Mucosa of descending colon (tissue), 3 donors: ENCODE results near the gene TRAPPC14. TPM values are rescaled to one million over a fixed set of nuclear protein-coding genes. Genes with fewer than 3 reads are reported as not detected.

ENCODE experiments used
- ATAC-seq: fragments of 200-7000 bp; cut with Tn5 transposase; one replicate; pipeline ENCODE4 v1.9.1; 2020; ENCODE audit warnings: mild to moderate bottlenecking, moderate library complexity
- DNase-seq, 3 donors: peaks; one replicate each; pipeline ENCODE4 v3.0.0-alpha.2; 2020
- H3K36me3 ChIP-seq: fragments of 200-600 bp; one replicate; pipeline ENCODE4 v1.8.0; 2021; ENCODE audit warnings: low read depth, mild to moderate bottlenecking
- H3K4me1 ChIP-seq: fragments of 200-600 bp; one replicate; pipeline ENCODE4 v1.8.0; 2021; ENCODE audit warnings: low read depth, mild to moderate bottlenecking
- H3K4me3 ChIP-seq: fragments of 200-600 bp; one replicate; pipeline ENCODE4 v1.8.0; 2021; ENCODE audit warnings: mild to moderate bottlenecking
- H3K9me3 ChIP-seq: fragments of 200-600 bp; one replicate; pipeline ENCODE4 v1.8.0; 2021; ENCODE audit warnings: mild to moderate bottlenecking
- CTCF ChIP-seq: fragments of 200-600 bp; IDR thresholded peaks from one replicate; pipeline ENCODE4 v1.8.0; 2022; ENCODE audit warnings: antibody characterized with exemption, mild to moderate bottlenecking
- intact Hi-C, 2 donors: fragments of 100-400 bp; cut with DNase I in 1 of 2; cut with micrococcal nuclease in 1 of 2; formaldehyde crosslinking; loops; one replicate each; pipeline versions ENCODE4 v1.11.0 to v1.11.1; 2022; cut with DNase I, micrococcal nuclease
- total RNA-seq, 3 donors: library from RNA; stranded (reverse); fragmentation: NEBNext Ultra II Directional in 2 of 3; extraction: Animal tissue kit (Norgen Biotek cat#: 25700) in 2 of 3; gene quantifications; one replicate each; pipeline versions ENCODE4 v1.2.1 to v1.2.4, GENCODE V29; 2021 to 2023
- donor health status: DM: no; HTN: no; CAD: no; lungs with moderate emphysema.
- donor health status: DM: no; HTN: no; CAD: no.
- donor health status: DM: no; HTN: yes; CAD: no.

The TRAPPC14 gene
- total RNA-seq, 3 donors from 2014 or later, result 36.7 to 78.9 (median 49.0) TPM

GRCh38 chr7:100111156-100111555 lies 47.4 kb downstream of the TRAPPC14 start:
- no peaks in the 10 kb centered on the region for H3K4me1 ChIP-seq
- no peak overlapping the region for H3K4me3 ChIP-seq
- intact Hi-C loops, result no loop called here
- H3K36me3 ChIP-seq, result no peaks in the 10 kb centered on the region
- TF ChIP-seq CTCF, result no peak
- H3K9me3 ChIP-seq, result no peaks in the 10 kb centered on the region
- DNase-seq, result no peak
- ATAC-seq, result no peak

DNA sequence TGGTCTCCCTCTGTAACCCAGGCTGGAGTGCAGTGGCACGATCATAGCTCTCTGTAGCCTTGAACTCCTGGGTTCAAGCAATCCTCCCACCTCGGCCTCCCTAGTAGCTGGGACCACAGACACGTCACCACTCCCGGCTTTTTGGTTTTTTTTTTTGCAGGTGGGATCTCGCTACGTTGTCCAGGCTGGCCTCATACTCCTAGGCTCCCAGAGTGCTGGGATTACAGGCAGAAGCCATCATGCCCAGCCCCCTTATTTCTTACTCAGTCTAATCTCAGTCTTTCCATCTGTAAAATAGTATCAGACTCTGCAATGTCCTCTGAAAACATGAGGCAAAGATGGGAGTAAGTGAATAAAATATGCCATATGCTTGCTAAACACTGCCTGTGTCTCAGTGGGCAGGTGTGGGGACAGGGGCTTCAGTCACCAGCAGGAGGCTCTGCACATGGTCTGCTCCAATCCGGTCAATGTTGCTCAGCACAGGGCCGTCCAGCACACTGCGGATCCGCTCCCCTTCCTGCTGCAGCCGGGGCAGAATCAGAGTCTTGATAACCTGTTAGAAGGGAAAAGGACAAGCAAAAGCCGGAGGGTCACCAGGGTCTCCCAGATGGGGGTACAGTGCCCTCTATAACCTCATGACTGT lies 48.9 kb downstream of the TRAPPC14 start:
- intact Hi-C loops, result no loop called here
- Histone ChIP-seq H3K4me3 (no peak overlapping the region), H3K9me3 (no peaks in the 10 kb centered on the region), H3K36me3 (no peaks in the 10 kb centered on the region), H3K4me1 (no peaks in the 10 kb centered on the region)
- no peak for ATAC-seq
- TF ChIP-seq CTCF, result no peak
- DNase-seq, result no peak

DNA sequence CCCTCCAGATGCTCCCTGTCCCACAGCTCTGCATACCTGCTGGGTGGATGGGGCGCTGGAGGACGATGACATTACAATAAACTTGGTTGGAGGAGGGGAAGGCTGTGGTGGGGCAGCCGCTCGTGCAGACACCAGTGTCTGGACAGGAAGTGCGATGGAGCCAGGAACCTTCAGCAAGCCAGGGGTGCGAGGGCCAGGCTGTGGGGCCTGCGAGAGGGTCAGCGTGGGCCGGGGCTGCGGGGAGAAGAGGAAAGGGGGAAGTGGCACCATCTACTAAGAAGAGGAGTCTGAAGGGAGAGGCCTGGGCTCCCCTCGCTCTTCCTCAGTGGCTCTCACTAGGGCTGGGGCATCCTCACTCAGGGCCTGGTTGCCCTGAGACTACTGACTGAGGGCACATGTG lies 50.6 kb downstream of the TRAPPC14 start:
- intact Hi-C loops, result no loop called here
- no peaks in the 10 kb centered on the region for H3K4me1 ChIP-seq
- DNase-seq (no peak), ATAC-seq (no peak)
- H3K36me3 ChIP-seq, result no peaks in the 10 kb centered on the region
- no peak for TF ChIP-seq CTCF
- H3K9me3 ChIP-seq, result no peaks in the 10 kb centered on the region
- H3K4me3 ChIP-seq, result no peak overlapping the region

DNA sequence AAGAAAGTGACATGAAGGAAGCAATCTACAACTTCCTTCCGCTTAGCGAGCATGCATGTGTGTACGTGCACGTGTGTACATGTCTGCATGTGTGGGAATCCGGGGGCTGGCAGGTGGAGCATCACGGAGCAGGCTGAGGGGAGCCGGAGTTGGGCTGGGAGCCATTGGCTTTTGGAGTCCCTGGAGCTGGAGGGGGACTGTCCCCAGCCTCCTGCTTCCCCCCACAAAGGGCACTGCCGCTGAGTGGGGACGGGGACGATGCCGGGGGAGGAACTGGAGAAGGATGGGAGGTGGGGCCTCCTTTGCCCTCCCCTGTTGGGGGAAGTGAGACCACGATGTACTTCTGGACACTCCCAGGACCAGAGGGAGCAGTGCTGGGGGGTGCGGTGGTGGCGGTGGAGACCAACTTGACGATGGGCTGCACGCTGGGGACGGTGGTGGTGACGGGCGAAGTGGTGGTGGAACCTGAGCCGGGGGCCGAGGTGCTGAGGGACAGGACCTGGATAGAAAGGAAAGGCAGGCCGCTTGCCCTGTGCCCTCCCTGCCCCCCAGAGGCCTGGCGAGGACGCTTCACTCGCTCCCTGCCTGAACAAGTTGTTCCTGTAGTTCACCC lies 51.3 kb downstream of the TRAPPC14 start:
- no peaks in the 10 kb centered on the region for H3K36me3 ChIP-seq
- no peak for DNase-seq
- H3K9me3 ChIP-seq, result no peaks in the 10 kb centered on the region
- no peak for TF ChIP-seq CTCF
- H3K4me3 ChIP-seq, result no peak overlapping the region
- peaks cover 3% of the 10 kb centered on the region for H3K4me1 ChIP-seq
- intact Hi-C loops, result no loop called here
- ATAC-seq, result no peak

DNA sequence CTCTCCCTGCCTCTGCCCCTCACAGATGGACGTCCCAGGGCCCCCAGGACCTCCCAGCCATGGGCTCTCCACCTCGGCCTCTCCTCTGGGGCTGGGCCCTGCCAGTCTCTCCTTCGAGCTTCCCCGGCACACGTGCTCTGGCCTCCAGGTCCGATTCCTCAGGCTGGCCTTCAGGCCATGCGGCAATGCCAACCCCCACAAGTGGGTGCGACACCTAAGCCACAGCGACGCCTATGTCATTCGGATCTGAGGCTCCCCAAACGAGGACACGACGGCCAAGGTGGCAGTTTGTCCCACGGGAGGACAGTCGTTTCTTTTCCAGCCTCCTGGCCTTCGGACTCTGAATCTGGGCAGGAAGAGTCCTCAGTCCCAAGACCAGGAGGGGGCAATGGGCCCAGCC lies 51.9 kb downstream of the TRAPPC14 start:
- Histone ChIP-seq H3K4me1 (peaks cover 3% of the 10 kb centered on the region), H3K4me3 (no peak overlapping the region), H3K9me3 (no peaks in the 10 kb centered on the region), H3K36me3 (no peaks in the 10 kb centered on the region)
- intact Hi-C loops, result no loop called here
- DNase-seq, result no peak
- TF ChIP-seq CTCF, result no peak
- no peak for ATAC-seq
